Fibroblast of lung (primary cell): Measurements from ENCODE around the gene GSPT1. TPM values are rescaled to one million over a fixed set of nuclear protein-coding genes. Genes with fewer than 3 reads are reported as not detected.
A peak's percentile ranks its signal among the peaks of the same experiment; 100 is the strongest.

Experiments
- DNase-seq, 2 donors: peaks; one replicate each; pipeline versions ENCODE4 v3.0.0 to v3.0.0-alpha.2; 2010; ENCODE audit warnings: low read depth in 2 of 2
- H2AFZ ChIP-seq: 2 replicates; pipeline ENCODE4 v1.5.1; 2012; ENCODE audit warnings: low read length, control low read depth, inconsistent platforms
- H3K27ac ChIP-seq: 2 replicates; pipeline ENCODE4 v1.5.1; 2011; ENCODE audit warnings: low read length, control low read depth; ENCODE audit not compliant: insufficient read depth
- H3K27me3 ChIP-seq: 2 replicates; pipeline ENCODE4 v1.5.1; 2011; ENCODE audit warnings: mild to moderate bottlenecking, low read length; ENCODE audit not compliant: control insufficient read depth, insufficient read depth
- H3K36me3 ChIP-seq: 2 replicates; pipeline ENCODE4 v1.5.1; 2011; ENCODE audit warnings: low read length; ENCODE audit not compliant: control insufficient read depth, insufficient read depth
- H3K4me1 ChIP-seq: 2 replicates; pipeline ENCODE4 v1.5.1; 2011; ENCODE audit warnings: low read length; ENCODE audit not compliant: control insufficient read depth, insufficient read depth; ENCODE audit errors: extremely low read depth
- H3K4me2 ChIP-seq: 2 replicates; pipeline ENCODE4 v1.5.1; 2011; ENCODE audit warnings: low read length, control low read depth; ENCODE audit not compliant: insufficient read depth; ENCODE audit errors: extremely low read depth
- H3K4me3 ChIP-seq, 4 experiments: fragments of 200-600 bp in 1 of 4; sonication (generic) in 1 of 4; replicated peaks in 1 of 4; 2 replicates each; pipeline ENCODE4 v1.5.1; 2011 to 2016; ENCODE audit warnings: low read length in 4 of 4, low read depth in 3 of 4, mild to moderate bottlenecking in 3 of 4, control low read depth in 2 of 4, inconsistent platforms in 1 of 4, mixed read lengths in 1 of 4; ENCODE audit not compliant: insufficient read depth in 1 of 4; ENCODE audit errors: control extremely low read depth in 1 of 4
- H3K79me2 ChIP-seq: 2 replicates; pipeline ENCODE4 v1.5.1; 2012; ENCODE audit warnings: mild to moderate bottlenecking, low read length, inconsistent platforms; ENCODE audit not compliant: control insufficient read depth, insufficient read depth
- H3K9ac ChIP-seq: 2 replicates; pipeline ENCODE4 v1.5.1; 2011; ENCODE audit warnings: mild to moderate bottlenecking, low read length, control low read depth; ENCODE audit not compliant: insufficient read depth
- H3K9me3 ChIP-seq: 2 replicates; pipeline ENCODE4 v1.5.1; 2012; ENCODE audit warnings: low read depth, low read length; ENCODE audit not compliant: control insufficient read depth, insufficient read depth
- H4K20me1 ChIP-seq: 2 replicates; pipeline ENCODE4 v1.5.1; 2011; ENCODE audit warnings: low read length; ENCODE audit not compliant: control insufficient read depth, insufficient read depth; ENCODE audit errors: extremely low read depth
- EZH2 ChIP-seq: IDR thresholded peaks from 2 replicates; pipeline ENCODE4 v1.5.1; 2012; ENCODE audit warnings: low read length, control low read depth, mild to moderate bottlenecking; ENCODE audit errors: missing control alignments
- polyA plus RNA-seq, 2 donors: library from polyadenylated mRNA; depleted of rRNA in 1 of 2; stranded (reverse) in 1 of 2; unstranded in 1 of 2; fragments of >200 nt; gene quantifications; 2 replicates each; pipeline ENCODE4 v1.2.1, GENCODE V29; 2011 to 2012; ENCODE audit warnings: missing spikeins in 1 of 2
- total RNA-seq: library from RNA; depleted of rRNA; stranded (reverse); fragments of >200 nt; gene quantifications from 2 replicates; pipeline ENCODE4 v1.2.1, GENCODE V29; 2014
- TF ChIP-seq, protein P1 (sequence below), 2 donors: IDR thresholded peaks in 1 of 2; conservative IDR thresholded peaks in 1 of 2; 1 replicate in 1 of 2; 2 replicates in 1 of 2; pipeline ENCODE4 v1.5.1; 2011 to 2012; ENCODE audit warnings: low read length in 2 of 2, control low read depth in 1 of 2, inconsistent platforms in 1 of 2, low read depth in 1 of 2, mild to moderate bottlenecking in 1 of 2

The GSPT1 gene
- total and polyA plus RNA-seq, 2 donors (not counting 1 experiment from before 2014, with no cell fraction given), result 57.3 to 116 TPM

DNA sequence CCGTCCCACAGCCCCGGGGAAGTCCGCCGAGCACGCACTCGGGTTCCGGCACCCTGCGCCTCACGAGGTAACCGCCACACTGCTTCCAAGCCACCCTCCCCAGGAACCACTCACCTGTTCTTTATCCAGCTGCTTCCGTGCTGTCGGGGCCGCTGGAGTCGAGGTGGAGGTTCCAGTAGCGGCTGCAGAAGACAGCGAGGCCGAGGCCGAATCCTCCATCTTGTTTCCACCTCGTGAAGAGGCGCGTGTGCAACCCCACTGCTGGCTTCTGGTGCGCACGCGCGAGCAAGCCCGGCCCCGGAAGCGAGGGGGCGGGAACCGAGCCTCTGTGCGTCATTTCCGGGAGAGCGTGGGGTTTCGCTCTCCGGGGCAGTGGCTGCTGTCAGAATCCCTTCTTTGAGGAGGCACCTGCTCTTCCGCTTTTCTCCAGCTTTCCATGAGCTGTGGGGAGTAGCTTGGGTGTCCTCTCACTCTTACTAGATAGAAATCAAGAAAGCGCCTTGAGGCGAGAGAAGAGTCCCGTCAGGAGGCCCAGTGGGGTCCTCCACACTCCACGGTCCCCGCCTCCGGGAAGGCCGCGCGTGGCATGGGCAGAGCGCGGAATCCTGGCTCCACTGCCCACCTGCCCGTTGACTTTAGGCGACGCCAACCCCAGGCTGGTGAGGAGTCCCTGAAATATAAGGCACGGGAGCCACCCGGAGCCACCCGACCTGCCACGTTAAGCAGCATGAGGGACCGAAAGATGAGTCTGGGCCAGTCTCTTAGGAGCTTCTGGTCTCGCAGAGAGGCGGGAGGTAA, 64.3 kb downstream of the GSPT1 start, which contains the start of gene RSL1D1:
TSS of gene RSL1D1 (minus strand) at position 249 of the 798 bp plus-strand sequence. CDS start at position 219, 30 bp downstream.
- H3K4me2 ChIP-seq, result peak within 1 kb of the TSS; percentile 92

DNA sequence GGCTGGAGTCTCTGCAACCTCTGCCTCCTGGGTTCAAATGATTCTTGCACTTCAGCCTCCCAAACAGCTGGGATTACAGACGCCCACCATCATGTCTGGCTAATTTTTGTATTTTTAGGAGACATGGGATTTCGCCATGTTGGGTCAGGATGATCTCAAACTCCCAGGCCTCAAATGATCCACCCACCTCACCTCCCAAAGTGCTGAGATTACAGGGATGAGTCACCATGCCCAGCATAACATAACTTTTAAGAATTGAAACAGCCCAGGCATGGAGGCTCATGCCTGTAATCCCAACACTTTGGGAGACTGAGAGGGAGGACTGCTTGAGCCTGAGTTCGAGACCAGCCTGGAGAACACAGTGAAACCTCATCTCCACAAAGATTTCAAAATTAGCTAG, 66.9 kb downstream of the GSPT1 start:
- no peak overlapping the region for H3K27ac ChIP-seq
- H3K27me3 ChIP-seq, result no peaks in the 10 kb centered on the region
- H3K4me3 ChIP-seq, result no peak overlapping the region
- peak; percentile 31 to 45 for DNase-seq
- TF ChIP-seq, protein P1, sequence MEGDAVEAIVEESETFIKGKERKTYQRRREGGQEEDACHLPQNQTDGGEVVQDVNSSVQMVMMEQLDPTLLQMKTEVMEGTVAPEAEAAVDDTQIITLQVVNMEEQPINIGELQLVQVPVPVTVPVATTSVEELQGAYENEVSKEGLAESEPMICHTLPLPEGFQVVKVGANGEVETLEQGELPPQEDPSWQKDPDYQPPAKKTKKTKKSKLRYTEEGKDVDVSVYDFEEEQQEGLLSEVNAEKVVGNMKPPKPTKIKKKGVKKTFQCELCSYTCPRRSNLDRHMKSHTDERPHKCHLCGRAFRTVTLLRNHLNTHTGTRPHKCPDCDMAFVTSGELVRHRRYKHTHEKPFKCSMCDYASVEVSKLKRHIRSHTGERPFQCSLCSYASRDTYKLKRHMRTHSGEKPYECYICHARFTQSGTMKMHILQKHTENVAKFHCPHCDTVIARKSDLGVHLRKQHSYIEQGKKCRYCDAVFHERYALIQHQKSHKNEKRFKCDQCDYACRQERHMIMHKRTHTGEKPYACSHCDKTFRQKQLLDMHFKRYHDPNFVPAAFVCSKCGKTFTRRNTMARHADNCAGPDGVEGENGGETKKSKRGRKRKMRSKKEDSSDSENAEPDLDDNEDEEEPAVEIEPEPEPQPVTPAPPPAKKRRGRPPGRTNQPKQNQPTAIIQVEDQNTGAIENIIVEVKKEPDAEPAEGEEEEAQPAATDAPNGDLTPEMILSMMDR (conservative IDR thresholded peaks at IDR 0.05 in 1 of 2, IDR thresholded peaks at IDR 0.05 in 1 of 2; ENCODE audit: low read depth in 1 of 2, low read length in 2 of 2), result no peak
- TF ChIP-seq EZH2, result no peak
- H3K79me2 ChIP-seq, result peaks cover 66% of the 10 kb centered on the region
- H3K9me3 ChIP-seq, result no peaks in the 10 kb centered on the region
- no peak overlapping the region for H3K9ac ChIP-seq
- no peaks in the 10 kb centered on the region for H3K4me1 ChIP-seq
- no peak overlapping the region for H2AFZ ChIP-seq
- no peak overlapping the region for H3K4me2 ChIP-seq
- no peaks in the 10 kb centered on the region for H4K20me1 ChIP-seq
- peaks cover 15% of the 10 kb centered on the region for H3K36me3 ChIP-seq

More for the DNA sequence above, 64.3 kb downstream of the GSPT1 start, which contains the start of gene RSL1D1:
- Histone ChIP-seq H3K9ac (peak within 1 kb of the TSS; percentile 89), H3K4me3 (peak within 1 kb of the TSS; percentile 56 to 98 (median 94)), H3K27me3 (no peaks in the 10 kb centered on the region), H3K79me2 (peaks cover 73% of the 10 kb centered on the region), H2AFZ (peak within 1 kb of the TSS; percentile 96), H4K20me1 (no peaks in the 10 kb centered on the region), H3K27ac (peak within 1 kb of the TSS; percentile 86), H3K4me1 (no peaks in the 10 kb centered on the region), H3K9me3 (no peaks in the 10 kb centered on the region), H3K36me3 (no peaks in the 10 kb centered on the region)
- DNase-seq, result peak; percentile 87 to 93
- TF ChIP-seq, protein P1 (conservative IDR thresholded peaks at IDR 0.05 in 1 of 2, IDR thresholded peaks at IDR 0.05 in 1 of 2; ENCODE audit: low read depth in 1 of 2, low read length in 2 of 2), result no peak
- TF ChIP-seq EZH2, result no peak

DNA sequence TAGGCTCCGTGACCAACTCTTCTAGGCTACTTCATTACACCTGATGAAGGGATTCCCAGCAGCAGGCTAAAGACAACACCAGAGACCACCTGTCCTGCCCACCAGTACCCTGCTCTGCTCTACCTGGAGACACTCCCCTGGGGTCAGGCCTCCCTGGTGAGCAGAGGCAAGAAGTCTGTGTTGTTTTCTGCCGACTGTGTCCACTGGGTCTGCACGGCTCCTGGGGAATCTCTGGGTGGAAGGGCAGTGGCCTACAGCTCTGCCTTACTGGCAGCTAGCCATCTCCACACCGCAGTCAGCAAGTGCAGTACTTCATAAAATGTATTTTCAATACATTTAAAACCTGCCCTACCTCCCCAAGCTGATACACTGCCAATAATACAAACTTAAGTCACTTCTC, 71.3 kb downstream of the GSPT1 start:
- Histone ChIP-seq H3K9ac (no peak overlapping the region), H3K4me2 (no peak overlapping the region), H3K9me3 (no peaks in the 10 kb centered on the region), H2AFZ (no peak overlapping the region), H3K4me1 (no peaks in the 10 kb centered on the region), H3K4me3 (no peak overlapping the region), H3K27me3 (no peaks in the 10 kb centered on the region), H3K79me2 (peaks cover 34% of the 10 kb centered on the region), H4K20me1 (no peaks in the 10 kb centered on the region), H3K36me3 (peaks cover 32% of the 10 kb centered on the region), H3K27ac (no peak overlapping the region)
- no peak for TF ChIP-seq EZH2
- TF ChIP-seq, protein P1 (conservative IDR thresholded peaks at IDR 0.05 in 1 of 2, IDR thresholded peaks at IDR 0.05 in 1 of 2; ENCODE audit: low read depth in 1 of 2, low read length in 2 of 2), result no peak
- DNase-seq, result no peak
